Measurements from ENCODE around the gene SPHK1.

Gene SPHK1

DNA sequence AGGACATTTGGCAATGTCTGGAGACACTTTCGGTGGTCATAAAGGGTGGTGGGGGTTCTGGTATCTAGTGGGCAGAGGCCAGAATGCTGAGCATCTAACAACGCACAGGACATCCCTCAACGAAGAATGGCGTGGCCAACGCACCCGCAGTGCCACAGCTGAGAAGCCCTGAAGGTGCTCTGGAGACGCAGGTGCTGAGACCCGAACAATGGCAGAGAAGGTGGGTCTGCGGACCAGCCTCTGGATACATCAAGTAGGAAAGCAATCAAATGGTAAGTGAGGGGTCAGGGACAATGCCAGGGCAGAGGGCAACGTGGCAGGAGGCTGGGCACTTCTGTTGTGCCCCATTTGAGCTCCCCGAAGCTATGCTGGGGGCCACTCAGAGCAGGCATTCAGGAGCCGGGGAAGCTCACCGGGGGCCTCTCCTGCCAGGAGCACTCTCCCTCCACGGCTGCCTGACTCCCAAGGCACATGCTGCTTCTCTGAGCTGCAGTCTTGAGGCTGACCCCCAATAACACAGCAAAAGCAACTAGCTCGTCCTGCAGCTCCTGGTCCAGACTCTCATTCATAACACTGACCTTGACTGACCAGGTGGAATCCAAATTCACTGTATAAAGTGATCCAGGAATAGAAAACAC, 26.0 kb downstream of the SPHK1 start:
- no peak for DNase-seq

- DNase-seq = no peak
Measured at GRCh38 chr17:76411247-76411646, 26.8 kb downstream of the SPHK1 start.

GRCh38 chr17:76414334-76415295, 30.2 kb downstream of the SPHK1 start:
- peak; percentile 82 for DNase-seq

GRCh38 chr17:76415786-76416185, 31.4 kb downstream of the SPHK1 start:
- no peak for DNase-seq

- no peak for DNase-seq
Measured at GRCh38 chr17:76416457-76416856, 32.0 kb downstream of the SPHK1 start.

DNA sequence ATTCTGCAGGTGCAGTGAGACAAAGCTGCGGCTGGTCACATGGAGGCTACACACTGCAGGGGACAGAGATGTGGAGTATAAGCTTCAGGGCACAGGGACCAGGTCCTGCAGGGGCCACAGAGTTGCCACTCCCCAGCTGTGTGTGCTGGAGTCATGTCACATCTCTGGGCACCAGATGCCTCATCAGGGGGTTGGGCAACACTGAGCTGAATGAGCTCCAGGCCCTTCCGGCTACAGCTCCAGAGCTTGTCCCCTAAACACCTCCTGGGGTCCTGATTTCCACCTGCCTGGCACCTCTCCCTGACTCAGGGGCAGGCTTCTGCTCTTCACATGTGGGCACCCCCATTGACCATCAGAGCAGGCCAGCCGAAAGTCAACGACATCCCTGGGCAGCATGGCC, 32.5 kb downstream of the SPHK1 start:
- no peak for DNase-seq

DNA sequence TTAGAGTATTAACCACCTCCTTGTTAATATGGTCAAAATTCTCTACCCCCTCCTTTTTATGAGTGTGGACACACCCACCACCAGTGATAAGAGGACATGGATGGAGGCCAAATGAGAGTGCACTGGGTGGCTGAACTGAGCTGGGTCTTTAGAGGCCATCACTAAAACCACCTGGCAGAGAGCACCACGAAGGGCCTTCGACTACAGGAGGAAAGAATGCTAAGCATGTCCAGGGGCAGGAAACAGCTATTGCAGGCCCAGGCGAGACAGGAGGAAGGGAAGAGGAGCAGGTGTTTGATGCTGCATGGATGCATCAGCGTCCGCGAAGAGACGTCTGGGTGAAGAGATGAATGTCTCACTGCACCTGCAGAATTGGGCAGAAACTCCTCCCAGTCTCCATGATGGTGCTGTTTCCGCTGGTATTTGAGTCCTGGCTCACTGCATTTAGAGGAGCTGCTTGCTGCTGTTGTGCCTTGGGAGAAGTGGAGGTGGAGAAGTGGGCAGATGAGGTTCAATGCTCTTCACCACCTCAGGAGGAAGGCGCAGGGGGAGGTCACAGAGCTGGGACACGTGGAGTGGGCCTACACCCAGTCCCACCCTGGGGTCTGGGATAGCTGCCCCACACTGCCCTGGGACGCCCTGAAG, 33.2 kb downstream of the SPHK1 start:
- DNase-seq = no peak

DNA sequence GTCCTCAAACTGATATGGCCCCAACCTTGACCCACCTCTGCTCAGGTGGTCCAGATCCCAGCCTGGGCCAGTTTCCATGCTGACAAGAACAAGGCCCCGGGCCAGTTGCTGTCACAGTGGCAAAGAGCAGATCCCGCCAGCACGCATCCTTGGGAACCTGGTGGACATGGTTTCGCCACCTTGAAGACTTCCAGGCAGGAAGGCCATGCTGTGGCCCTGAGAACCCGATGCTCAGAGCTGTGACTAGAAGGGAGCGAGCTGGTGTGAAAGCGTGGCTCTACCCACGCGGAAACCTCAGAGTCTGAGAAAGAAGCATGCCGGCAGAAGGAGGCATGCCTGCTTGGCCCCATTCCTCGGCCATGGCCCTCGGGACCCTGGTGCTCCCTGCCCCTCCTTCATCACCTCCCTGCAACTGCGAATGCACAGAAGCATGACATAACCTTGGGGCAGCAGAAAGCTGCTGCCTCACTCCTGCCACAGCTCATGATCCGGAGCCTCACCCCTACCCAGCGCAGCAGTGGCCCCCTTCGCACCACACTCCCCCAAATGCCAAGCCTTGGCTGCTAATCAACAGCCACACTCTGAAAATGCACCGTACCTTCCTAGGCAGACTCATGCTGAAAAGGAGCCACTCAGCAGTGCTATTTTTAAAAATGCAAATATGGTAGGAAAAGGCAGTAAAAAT, 35.3 kb downstream of the SPHK1 start:
- DNase-seq = no peak

DNA sequence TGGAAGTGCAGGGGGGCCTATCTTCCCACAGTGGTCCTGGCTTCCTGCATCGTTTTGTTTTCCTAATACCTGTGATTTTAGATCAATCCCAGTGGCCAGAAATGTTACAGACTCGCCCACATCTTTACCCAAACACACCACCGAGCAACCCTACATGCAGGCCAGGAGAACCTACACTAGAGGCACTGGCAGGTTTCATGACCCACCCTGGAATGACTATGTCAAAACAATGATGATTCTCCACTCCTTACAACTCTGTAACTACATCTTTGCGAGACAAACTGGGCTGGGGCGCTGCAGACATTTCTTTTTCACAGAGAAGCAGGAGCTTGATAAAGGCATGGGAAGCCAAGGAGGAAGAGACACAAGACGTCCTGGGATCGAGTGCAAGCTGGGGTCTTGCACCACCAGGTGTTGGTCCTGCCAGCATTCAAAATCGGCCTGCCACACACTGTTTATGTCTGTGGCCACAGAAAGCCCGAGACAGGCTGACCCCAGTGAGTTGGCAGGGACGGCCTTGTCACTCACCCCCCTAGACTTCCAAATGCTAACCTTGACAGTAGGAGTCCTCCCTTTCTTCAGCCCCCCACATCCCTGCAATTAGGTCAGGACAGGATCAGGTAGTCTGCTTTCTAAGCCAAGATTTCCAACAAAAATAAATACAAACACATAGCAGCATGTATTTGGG, 36.1 kb downstream of the SPHK1 start:
- no peak for DNase-seq

- no peak for DNase-seq
Measured at GRCh38 chr17:76421044-76421407, 36.6 kb downstream of the SPHK1 start.

DNA sequence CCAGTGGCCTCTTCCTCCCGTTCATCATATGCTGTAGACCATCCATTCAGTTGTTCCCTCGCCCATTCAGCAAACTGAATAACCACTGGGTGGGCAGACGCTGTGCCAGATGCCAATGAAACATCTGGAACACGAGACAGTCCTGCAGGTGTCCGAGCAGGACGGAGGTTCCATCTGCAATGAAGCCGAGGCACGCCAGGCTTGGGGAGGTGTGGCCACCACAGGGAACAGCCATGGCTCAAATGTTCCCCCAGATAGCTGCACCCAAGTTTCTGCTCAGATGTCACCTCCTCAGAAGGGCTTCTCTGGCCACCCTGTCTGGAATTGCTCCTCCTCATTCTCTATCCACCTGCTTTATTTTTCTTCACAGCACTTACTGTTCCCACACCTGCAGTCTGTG, 38.0 kb downstream of the SPHK1 start:
- DNase-seq = no peak

- DNase-seq = no peak
Measured at GRCh38 chr17:76422860-76423259, 38.5 kb downstream of the SPHK1 start.

- DNase-seq = no peak
Measured at GRCh38 chr17:76426853-76427252, 42.4 kb downstream of the SPHK1 start.

- DNase-seq = no peak
Measured at GRCh38 chr17:76427501-76428231, 43.3 kb downstream of the SPHK1 start.

DNA sequence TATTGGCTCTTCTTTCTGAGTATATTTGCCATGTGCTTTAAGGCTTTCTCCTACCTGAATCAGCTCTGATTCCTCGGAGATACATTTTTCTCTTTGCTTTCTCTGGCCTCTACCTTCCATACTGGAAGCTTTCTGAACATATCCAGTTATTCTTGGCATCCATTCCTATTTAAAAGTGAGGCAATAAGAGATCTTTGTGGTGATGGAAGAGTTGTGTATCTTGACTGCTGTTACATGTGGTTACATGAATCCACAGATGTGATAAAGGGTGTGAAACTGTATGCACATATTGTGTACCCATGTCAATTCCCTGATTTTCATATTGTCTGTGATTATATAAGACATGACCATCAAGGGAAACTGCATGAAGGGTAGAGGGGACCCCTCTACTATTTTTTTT, 44.1 kb downstream of the SPHK1 start:
- no peak for DNase-seq

- DNase-seq = no peak
Measured at GRCh38 chr17:76431509-76431908, 47.1 kb downstream of the SPHK1 start.

GRCh38 chr17:76432004-76432403, 47.6 kb downstream of the SPHK1 start:
- no peak for DNase-seq

DNA sequence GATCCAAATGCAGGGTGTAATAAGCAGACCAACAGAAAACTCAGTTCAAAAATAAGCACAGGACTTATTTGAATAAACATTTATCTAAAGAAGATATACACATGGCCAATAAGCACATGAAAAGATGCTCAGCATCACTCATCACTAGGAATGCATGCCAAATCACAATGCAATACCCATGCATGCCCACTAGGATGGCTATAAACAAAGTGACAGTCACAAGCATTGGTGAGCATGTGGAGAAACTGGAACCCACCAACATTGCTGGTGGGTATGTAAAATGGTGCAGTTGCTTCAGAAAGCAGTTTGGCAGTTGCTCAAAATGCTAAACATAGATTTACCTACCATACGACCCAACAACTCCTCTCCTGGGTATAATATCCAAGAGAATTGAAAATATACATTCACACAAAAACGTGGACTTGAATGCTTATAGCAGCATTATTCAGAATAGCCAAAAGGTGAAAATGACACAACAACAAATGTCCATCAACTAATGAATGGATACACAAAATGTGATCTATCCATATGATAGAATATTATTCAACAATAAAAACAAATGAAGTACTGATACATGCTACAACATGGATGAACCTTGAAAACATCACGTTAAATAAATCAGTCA, 48.4 kb downstream of the SPHK1 start:
- no peak for DNase-seq

GRCh38 chr17:76433693-76434092, 49.3 kb downstream of the SPHK1 start:
- no peak for DNase-seq

DNA sequence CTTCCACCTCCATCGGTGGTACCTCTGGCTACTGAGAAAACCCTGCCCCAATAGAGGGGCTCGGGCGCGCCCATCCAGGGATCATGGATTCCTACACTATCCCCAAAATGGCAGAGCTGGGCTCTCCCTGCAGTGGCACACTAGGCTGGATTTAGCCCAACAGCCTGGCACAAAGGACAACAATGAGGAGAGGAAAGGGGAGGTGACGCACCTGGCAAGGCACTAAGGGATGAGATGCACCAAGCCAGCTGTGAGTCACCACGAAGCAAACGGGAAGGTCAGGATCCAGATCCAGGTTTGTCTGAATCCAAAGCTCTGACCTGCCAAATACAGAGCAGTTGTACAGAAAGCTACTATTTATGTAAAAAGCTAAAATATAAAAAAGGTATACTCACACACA, 50.5 kb downstream of the SPHK1 start:
- no peak for DNase-seq

DNA sequence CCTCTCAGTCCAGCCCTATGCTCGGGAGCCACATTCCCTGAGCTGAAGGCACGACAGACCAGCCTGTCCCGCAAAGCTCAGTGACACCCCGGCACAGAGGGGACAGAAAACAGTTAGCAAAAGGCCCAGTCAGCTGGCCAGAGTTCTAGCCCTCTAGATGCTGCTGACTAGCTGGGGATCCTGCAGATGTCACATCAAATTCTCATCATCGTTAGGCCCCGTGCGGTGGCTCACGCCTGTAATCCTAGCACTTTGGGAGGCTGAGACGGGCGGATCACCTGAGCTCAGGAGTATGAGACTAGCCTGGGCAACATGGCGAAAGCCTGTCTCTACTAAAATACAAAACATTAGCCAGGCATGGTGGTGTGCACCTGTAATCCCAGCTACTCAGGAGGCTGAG, 51.3 kb downstream of the SPHK1 start:
- no peak for DNase-seq

Data from right hindlimb (tissue), 1 donor.